HG03066 (cell line): ENCODE results near the gene PALD1.
"Not testable (repeated sequence)": the region's sequence is repeated elsewhere in the genome, so short reads cannot be mapped to it uniquely, and the experiment has no call there.

Experiments used
- ATAC-seq: cut with Tn5 transposase; IDR thresholded peaks from one replicate; pipeline ENCODE4 v1.9.1; 2021; ENCODE audit warnings: low read depth; ENCODE audit not compliant: unreplicated experiment

Gene PALD1

GRCh38 chr10:70567603-70568002 is 89.0 kb downstream of the PALD1 start:
- no peak for ATAC-seq

GRCh38 chr10:70568113-70568512 is 89.5 kb downstream of the PALD1 start:
- no peak for ATAC-seq

GRCh38 chr10:70568781-70569495 is 90.4 kb downstream of the PALD1 start:
- ATAC-seq: no peak

- ATAC-seq: no peak
Measured at GRCh38 chr10:70571236-70571635, 92.7 kb downstream of the PALD1 start.

GRCh38 chr10:70571636-70572439 is 93.3 kb downstream of the PALD1 start:
- ATAC-seq: no peak

GRCh38 chr10:70573599-70574506 is 95.3 kb downstream of the PALD1 start:
- no peak for ATAC-seq

GRCh38 chr10:70575486-70575873 is 96.9 kb downstream of the PALD1 start:
- no peak for ATAC-seq

GRCh38 chr10:70575874-70576802 is 97.6 kb downstream of the PALD1 start:
- ATAC-seq: peak; percentile 51

- ATAC-seq: no peak
Measured at GRCh38 chr10:70576803-70577517, 98.4 kb downstream of the PALD1 start.

GRCh38 chr10:70578371-70578947 is 99.9 kb downstream of the PALD1 start:
- peak; percentile 61 for ATAC-seq

- no peak for ATAC-seq
Measured at GRCh38 chr10:70579234-70580002, 100.9 kb downstream of the PALD1 start.

GRCh38 chr10:70581176-70581575 is 102.6 kb downstream of the PALD1 start:
- ATAC-seq: not testable (repeated sequence)

GRCh38 chr10:70582793-70583668 is 104.5 kb downstream of the PALD1 start:
- no peak for ATAC-seq

- ATAC-seq: no peak
Measured at GRCh38 chr10:70583669-70584037, 105.1 kb downstream of the PALD1 start.

GRCh38 chr10:70584366-70584765 is 105.8 kb downstream of the PALD1 start:
- ATAC-seq: no peak

- ATAC-seq: no peak
Measured at GRCh38 chr10:70584909-70585544, 106.5 kb downstream of the PALD1 start.
